Ammon's horn (tissue), 1 donor: Measurements from ENCODE around the gene TLE4.
"Not testable (repeated sequence)": the region's sequence is repeated elsewhere in the genome, so short reads cannot be mapped to it uniquely, and the experiment has no call there.

Experiments used
- DNase-seq: peaks from one replicate; pipeline ENCODE4 v3.0.0-alpha.2; 2016; ENCODE audit warnings: low spot score

TLE4 gene

DNA sequence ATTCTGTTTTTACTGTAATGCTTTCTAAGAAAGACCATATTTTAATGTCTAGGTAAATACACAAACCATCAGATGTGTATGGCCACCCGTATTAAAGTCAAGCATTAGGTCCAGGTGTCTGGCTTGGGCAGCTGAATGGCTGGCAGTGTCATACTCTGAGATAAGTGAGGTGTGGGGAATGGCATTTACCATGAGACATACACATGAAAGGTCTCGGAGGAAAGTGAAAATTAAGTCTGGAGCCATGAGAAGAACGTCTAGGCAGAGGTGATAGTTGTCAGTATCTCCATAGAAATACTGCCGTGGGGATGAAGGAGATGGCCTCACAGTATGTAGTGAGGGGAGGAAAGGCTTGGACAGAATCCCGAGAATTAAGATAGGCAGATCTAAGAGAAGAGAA is 164.3 kb downstream of the TLE4 start:
- no peak for DNase-seq

DNA sequence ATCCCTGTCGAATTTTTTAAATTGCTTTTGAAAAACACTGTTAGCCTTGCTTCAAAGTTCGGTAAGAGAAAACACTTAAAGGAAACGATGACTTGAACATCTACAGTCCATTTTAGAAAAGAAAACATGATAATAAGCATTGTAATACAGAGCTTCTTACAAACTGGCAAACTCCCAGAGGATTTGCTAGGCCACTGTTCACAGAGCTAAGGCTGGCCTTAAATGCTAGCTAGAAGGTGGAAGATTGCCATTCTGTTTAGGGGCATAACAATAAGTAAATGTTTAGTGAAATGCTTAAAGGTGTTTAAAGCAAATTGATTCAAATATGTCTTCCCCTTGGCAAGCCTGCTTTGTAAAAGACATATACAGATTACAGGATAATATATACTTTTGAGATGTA is 169.6 kb downstream of the TLE4 start:
- DNase-seq: no peak

DNA sequence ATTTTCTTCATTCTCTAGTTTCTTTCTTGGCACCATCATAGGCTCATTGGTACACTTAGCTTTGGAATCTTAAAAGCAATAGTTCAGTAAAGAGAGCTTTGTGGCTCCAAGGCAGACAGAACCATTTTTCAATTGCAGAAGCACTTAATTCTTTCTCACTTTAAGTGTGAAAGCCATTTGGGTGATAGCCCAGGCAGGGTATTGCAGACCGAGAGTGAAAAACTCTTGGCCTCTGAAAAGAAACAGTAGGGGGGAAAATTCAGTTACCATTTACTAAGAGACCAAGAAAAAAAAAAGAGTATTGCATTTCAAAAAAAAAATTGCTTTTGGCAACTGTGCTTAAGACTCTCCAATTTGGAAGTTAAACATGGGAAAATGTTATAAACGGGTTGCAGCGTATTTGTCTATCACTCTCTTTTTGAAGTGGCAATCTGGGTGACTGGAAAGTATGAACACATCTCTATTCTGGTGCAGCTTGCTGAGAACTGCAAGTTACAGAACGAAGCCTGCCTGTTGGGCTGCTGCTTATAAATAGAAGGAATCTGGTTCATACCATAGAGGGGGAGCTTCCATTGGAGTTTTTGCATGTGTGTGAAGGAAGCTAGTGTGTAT is 170.5 kb downstream of the TLE4 start:
- peak; percentile 73 for DNase-seq

DNA sequence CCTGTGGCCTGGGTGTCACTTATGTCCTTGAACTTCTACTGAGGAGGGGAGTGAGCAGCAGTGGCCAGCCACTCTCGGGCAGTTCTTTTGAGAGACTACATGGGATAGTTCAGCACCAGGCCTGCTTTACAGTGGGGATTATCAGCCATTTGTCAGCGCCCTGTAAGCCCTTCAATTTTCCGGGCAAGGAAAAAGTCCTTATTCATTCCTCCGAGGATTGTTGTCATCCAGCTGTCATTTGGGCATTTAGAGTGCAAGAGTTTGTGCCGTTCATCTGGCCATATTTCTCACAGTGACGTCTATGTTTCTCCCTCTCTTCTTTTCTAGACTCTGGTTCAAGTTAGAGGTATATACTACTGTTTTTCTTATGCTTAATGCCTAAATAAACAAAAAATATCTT is 172.8 kb downstream of the TLE4 start:
- no peak for DNase-seq

DNA sequence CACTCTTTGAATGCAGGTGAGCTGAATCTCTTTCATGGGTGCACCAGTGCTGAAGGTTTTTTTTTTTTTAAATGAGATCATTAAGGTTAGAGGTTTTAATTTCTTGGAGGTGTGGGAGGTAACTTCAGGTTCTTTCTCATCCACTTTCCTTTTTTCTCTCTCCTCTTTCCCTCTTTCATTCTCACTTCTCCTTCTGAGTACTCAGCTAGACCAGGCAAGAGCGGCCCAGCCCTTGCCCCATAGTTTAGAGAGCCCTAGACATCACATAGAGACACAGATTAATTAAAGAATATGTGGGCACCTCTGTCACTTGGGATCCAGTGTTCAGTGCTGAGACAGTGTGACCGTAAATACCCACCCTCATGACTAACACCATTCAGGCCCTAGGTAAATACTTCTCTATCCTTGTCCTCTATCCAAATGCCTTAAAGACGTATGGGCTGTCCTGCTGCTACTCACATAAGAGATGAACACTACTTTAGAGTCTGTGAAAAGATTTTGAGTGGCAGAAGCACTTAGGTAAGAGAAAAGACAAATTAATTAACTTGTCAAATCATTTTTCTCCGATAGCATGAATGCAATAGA is 174.1 kb downstream of the TLE4 start:
- DNase-seq: no peak

DNA sequence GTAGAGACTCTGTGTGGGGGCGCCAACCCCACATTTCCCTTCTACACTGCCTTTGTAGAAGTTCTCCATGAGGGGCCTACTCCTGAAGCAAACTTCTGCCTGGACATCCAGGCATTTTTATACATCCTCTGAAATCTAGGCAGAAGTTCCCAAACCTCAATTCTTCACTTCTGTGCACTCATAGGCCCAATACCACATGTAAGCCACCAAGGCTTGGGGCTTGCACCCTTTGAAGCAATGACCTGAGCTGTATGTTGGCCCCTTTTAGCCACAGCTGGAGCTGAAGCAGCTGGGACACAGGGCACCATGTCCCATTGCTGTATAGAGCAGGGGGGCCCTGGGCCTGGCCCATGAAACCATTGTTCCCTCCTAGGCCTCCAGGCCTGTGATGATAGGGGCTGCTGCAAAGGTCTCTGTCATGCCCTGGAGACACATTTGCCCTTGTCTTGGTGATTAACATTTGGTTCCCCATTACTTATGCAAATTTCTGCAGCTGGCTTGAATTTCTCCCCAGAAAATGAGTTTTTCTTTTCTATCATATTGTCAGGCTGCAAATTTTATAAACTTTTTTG is 180.2 kb downstream of the TLE4 start:
- not testable (repeated sequence) for DNase-seq

DNA sequence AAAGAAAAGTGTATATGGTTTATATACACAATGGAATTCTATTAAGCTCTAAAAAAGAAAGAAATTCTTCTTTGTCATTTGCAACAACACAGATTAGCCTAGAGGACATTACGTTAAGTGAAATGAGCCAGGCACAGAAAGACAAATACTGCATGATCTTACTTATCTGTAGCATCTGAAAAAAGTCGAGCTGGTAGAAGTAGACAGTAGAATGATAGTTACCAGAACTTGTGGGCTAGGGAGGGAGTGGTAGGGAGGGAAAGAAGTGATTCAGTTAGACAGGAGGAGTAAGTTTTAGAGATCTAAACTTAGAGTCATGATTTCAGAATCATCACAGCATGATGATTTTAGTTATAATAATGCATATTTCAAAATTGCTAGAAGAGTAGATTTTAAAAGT is 184.6 kb downstream of the TLE4 start:
- no peak for DNase-seq

DNA sequence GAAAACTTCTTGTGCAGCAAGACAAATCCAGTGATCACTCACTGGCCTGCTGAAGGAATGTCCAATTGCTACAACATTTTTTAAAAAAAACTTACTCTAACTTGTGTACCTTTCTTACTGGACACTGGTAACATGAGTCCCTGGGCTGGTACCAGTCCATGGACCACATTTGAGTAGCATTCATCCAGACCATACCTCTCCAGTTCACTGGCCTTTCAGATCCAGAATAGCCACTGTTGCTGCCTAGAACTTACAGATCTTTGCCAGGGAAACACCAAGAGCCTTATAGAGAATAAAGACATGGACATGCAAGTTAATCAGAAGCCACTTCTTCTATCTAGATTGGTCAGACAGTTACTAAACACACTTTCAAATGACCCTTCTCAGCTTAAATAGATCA is 185.3 kb downstream of the TLE4 start:
- DNase-seq: no peak

DNA sequence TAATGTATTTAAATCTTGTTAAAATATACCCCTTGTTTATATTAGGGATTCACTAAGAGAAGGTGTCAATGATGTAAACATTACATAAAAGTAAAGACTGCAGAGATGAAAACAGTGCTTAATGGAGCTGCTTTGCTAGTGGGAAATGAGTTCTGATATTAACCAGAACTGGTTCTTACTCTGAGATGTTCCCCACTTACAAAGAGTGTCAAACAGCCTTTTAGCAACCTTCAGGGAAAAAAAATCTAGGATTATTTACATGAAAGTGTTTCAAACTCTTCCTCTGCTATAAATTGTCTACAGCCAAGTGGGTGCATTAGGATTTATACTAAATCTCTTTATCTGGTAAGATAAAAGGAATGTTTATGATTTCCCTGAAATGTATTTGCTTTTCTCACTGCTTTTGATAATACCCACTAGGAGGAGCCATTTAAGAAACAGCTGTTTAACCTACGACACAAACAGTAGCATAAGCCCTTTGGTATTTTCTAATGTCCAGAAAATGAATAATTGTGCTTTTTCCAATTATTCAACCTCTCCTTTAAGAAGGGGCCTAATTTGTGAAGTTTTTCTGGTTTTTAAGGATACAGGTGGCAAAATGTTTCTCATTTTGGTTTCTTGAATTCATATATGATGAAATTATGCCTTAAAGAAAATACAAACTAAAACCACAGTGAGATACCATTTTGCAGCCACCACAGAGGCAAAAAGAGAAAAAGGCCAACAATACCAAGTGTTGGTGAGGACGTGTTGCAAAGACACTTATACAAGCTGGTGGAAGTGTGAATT is 186.3 kb downstream of the TLE4 start:
- DNase-seq: no peak

DNA sequence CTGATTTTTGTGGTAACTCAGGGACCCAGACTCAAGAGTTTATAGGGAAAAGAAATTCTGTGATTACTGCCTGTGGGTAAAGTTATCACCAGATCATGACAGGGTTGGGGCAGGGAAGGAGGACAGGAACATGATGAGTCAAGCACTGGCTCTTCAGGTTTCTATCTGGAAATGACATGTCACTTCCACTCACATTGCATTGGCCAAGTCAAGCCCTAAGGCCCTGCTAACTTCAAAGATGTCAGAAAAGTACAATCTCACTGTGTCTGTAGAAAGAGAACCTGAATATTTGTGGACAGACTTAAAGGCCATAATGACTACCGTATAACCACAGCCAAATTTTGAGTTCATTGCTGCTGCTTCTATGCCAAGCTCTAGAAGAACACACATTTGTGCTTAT is 187.7 kb downstream of the TLE4 start:
- no peak for DNase-seq

DNA sequence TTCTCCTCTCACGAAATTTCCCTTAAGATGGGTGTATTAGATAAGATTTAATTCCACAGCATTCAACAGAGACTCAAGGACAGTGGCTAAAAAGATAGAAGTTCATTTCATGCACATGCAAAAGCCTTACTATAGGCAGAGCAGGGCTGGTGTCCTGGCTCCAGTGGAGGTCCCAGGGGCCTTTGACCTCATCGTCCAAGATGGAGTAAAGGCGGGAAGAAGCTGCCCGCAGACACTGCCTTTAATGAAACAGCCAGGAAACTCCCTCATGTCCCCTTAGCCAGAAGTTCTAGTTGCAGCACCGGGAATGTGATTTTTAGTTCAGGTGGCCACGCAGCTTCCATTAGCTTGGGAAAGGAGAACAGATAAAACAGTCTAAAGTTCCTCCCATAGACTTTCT is 190.3 kb downstream of the TLE4 start:
- no peak for DNase-seq

DNA sequence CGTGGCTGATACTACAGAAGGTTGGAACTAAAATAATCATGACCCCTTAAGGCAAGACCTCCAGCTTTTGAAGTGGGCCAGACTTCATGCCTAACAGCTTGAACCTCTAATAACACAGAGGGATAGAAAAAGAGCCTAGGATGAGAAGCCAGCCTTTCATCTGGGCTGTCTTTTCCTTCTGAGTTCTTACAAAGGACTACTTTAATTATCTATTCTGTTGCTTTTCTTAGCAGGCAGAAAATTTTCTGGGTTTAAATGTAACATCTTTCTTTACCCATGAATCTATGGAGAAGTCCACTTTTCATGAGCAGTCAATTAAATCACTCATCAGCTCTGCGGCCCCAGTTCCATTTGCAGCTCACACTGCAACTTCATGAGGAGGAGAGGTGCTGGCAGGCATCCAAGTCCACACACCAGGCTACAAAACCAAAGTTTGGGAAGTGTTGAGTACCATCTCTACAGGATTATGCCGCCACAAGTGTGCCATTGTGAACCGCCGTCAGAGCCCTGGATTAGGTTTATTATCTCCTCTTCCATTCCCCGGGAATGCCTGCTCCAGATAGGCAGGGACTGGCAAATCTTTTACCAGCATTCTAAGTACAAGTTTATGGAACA is 192.0 kb downstream of the TLE4 start:
- peak; percentile 8 for DNase-seq

DNA sequence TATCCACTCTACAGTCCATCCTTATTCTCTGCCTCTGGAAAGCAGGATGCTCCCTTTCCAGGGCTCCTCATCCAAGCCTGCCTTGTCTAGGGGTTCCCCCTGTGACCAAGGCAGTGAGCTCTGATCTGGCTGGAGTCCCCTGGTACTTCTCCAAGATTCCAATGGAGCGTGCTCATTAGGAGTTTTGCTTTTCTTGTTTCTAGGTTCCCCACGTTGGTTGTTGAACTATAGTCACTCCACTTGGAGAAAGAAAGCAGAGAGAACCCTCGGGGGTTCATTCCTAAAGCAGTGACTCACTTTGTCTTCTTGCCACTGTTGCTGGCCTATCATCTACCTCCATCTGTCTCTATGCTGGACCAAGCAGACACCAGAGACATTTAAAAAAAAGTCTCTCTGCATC is 192.6 kb downstream of the TLE4 start:
- DNase-seq: peak; percentile 4

DNA sequence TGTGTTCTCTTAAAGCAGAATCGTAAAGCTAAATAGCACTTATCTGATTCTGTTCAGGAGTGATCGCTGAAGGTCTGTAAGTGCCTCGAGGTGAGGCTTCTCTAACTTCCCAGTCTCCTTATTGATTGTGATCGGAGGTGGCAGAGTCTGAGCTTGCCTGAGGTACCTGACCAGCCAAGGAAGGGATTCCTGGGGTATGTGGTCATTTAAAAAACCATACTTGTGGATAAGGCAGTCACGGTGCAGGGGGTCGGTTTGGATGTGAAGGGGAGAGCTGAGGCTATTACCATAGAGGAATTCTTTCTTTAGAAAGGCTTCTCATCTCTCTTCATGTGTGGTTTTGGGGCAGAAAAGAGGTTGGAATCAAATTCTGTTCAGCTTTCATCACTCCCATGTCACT is 193.7 kb downstream of the TLE4 start:
- no peak for DNase-seq

DNA sequence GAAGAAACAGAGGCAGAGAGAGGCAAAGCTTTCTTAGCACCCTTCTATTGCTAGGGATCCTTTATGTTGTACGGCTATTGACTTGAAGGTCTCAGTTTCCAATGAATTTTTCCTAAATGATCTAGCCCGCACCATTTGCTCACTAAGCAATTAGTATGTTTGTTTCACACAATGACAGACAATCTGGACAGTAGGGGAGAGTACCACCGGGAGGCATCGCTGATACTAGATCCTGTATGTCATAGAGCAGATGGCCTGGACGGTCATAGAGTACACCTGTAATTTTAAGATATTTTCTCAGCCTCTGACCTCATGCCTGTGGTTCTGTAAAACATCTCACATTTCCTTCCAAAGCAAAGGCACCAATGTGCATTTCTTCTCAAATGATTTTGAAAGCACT is 194.3 kb downstream of the TLE4 start:
- no peak for DNase-seq

DNA sequence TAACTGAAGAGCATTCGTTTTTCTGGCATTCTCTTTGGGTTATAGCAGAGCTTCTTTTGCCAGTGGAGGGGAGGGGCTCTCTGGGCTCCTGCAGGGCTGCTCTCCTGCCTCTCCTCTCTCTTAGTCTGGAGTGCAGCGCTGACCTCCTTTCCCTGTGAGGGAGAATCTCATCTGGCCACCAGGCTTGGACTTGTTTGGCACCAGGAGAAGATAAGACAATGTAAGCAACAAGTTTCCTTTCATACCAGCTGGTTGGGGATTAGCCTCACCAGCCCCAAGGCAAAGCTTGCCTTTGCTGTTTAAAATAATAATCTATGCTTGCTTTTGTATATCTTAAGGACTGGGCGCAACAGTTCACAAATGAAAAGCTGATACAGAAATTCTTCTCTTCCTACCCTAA is 196.4 kb downstream of the TLE4 start:
- no peak for DNase-seq

DNA sequence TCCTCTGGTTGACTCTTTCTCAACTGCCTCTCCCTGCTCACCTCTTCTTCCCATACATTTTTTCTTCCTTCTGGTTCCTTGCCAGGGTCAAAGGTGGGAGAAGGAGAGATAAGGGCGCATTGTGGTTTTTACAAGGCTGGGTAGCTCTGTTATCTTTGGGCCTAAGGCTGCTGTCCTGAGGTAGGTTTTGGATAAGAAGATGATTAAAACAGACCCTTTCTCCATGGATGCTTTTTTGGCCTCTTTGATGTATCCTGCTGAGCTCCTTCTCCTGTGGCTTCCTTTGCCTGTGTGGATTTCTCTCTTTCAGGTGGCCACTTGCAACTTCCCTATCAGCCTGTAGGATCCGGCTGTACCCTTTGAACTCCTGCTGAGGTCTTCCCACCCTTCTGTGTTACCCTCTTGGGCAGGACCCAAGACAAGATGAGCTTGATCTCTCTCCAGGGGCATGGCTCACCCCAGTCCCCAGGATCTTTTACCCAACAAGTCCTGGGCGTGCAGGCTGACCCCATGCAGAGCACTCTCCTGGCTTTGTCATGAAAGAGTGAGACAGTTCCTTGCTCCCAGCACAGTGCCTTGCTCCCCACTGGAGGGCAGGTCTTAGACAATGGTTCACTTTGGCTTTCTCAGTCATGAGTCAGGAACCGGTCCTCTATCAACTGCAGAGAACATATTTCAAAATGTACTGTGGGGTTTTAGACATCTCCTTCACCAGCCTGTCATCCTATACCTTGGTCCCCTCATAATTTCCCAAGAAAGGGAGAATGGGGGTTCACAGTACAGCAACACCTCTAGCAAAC is 197.9 kb downstream of the TLE4 start:
- DNase-seq: no peak

DNA sequence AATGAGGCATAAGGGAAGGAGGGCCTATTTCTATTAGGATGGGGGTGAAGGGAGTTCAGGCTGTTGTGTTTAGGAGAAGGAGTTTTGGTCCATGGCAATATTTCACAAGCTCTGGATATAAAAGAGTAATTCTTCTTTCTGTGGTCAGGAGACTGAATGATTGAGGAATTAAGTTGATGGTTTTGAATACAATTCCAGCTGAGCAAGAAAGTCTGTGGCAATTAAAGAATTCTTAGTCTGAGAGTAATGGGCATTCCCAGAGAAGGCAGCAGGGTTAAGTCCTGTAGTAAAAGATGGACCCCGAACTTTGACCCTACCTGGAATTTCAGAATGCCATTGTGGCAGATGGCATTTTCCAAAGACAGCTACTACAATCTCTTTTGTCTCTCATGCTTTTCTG is 202.6 kb downstream of the TLE4 start:
- no peak for DNase-seq
